Stomach (tissue), 9 donors: ENCODE results near the gene FUS. TPM values are rescaled to one million over a fixed set of nuclear protein-coding genes. Genes with fewer than 3 reads are reported as not detected.
A peak's percentile ranks its signal among the peaks of the same experiment; 100 is the strongest.
"Not testable (repeated sequence)": the region's sequence is repeated elsewhere in the genome, so short reads cannot be mapped to it uniquely, and the experiment has no call there.

ENCODE experiments used
- DNase-seq, 2 donors: peaks; one replicate each; pipeline versions ENCODE4 v3.0.0 to v3.0.0-alpha.2; 2013 to 2019
- H3K27ac ChIP-seq, 5 donors: fragments of 200-600 bp in 4 of 5; sonication (generic) in 4 of 5; one replicate each; pipeline ENCODE4 v1.5.1; 2013 to 2019; ENCODE audit warnings: mild to moderate bottlenecking in 1 of 5, moderate library complexity in 1 of 5
- H3K27me3 ChIP-seq, 3 donors: fragments of 200-600 bp; sonication (generic); one replicate each; pipeline ENCODE4 v1.5.1; 2017 to 2019; ENCODE audit warnings: mixed run types in 1 of 3
- H3K36me3 ChIP-seq, 4 donors: fragments of 200-600 bp; sonication (generic); 1 replicate in 3 of 4; 2 replicates in 1 of 4; pipeline ENCODE4 v1.5.1; 2016 to 2019
- H3K4me1 ChIP-seq, 4 donors: fragments of 200-600 bp; sonication (generic); one replicate each; pipeline ENCODE4 v1.5.1; 2016 to 2019
- H3K4me3 ChIP-seq, 4 donors: fragments of 200-600 bp; sonication (generic) in 3 of 4; one replicate each; pipeline ENCODE4 v1.5.1; 2016 to 2019; ENCODE audit warnings: mild to moderate bottlenecking in 1 of 4
- H3K9me3 ChIP-seq, 4 donors: fragments of 200-600 bp; sonication (generic); one replicate each; pipeline ENCODE4 v1.5.1; 2016 to 2019
- CTCF ChIP-seq, 7 experiments: fragments of 450-650 bp in 4 of 7; fragments of 200-600 bp in 3 of 7; sonication (generic) in 3 of 7; IDR thresholded peaks; one replicate each; pipeline ENCODE4 v1.5.1; 2016 to 2019; ENCODE audit warnings: antibody characterized with exemption in 7 of 7, control low read depth in 2 of 7, mild to moderate bottlenecking in 1 of 7
- EP300 ChIP-seq: sonication (generic); formaldehyde crosslinking; IDR thresholded peaks from one replicate; pipeline ENCODE4 v1.6.1; 2017; ENCODE audit warnings: antibody characterized with exemption
- POLR2A ChIP-seq, 4 donors: fragments of 450-650 bp; IDR thresholded peaks; one replicate each; pipeline ENCODE4 v1.6.1; 2016; ENCODE audit warnings: antibody characterized with exemption in 4 of 4, control low read depth in 2 of 4, mild to moderate bottlenecking in 1 of 4, moderate library complexity in 1 of 4
- POLR2AphosphoS5 ChIP-seq, 3 donors: sonication (generic); formaldehyde crosslinking; IDR thresholded peaks; one replicate each; pipeline ENCODE4 v1.6.1; 2016; ENCODE audit warnings: antibody characterized with exemption in 3 of 3
- WGBS, 5 donors: extraction: QIAGEN DNeasy Blood & Tissue Kit in 3 of 5; methylation state at CpG; one replicate each; pipeline versions ENCODE4 v1.1.5 to v1.1.7; 2013 to 2018; 5-methylcytosine and 5-hydroxymethylcytosine counted together
- intact Hi-C: fragments of 100-400 bp; cut with DNase I; formaldehyde crosslinking; loops from one replicate; pipeline ENCODE4 v1.15.1; 2023; ENCODE audit warnings: low total_unique reads
- polyA plus RNA-seq, 3 donors: library from polyadenylated mRNA; stranded (reverse); fragments of 200-250 nt; gene quantifications; one replicate each; pipeline ENCODE4 v1.2.3, GENCODE V29; 2013
- total RNA-seq, 5 donors: library from RNA; depleted of rRNA; stranded (reverse); fragments of >200 nt; gene quantifications; one replicate each; pipeline versions ENCODE4 v1.1.0 to v1.2.3, GENCODE V29; 2014 to 2016
- donor health status: healthy with polysubstance abuse.
- donor health status: Bipolar disorder and iron deficiency.
- donor health status: healthy.

The FUS gene
- total and polyA plus RNA-seq, 8 donors: 41.1 to 175 (median 122) TPM

GRCh38 chr16:31134091-31134571, 45.8 kb upstream of the FUS start:
- no peak for DNase-seq
- whole genome bisulfite sequencing, 5 donors: 16 to 38% (median 24%) methylated on average over 5 of the region's 5 CpGs
- Histone ChIP-seq H3K4me3 (peak overlapping the region; percentile 41 to 62 (median 52)), H3K9me3 (no peaks in the 10 kb centered on the region), H3K36me3 (peaks cover 20 to 45% (median 41%) of the 10 kb centered on the region in 4 donors), H3K27ac (peak overlapping the region; percentile 88 to 97 (median 91)), H3K4me1 (peaks cover 47 to 82% (median 60%) of the 10 kb centered on the region in 4 donors), H3K27me3 (peaks cover 0 to 7% (median 0%) of the 10 kb centered on the region in 3 donors)
- TF ChIP-seq EP300: no peak
- no peak for TF ChIP-seq POLR2A (IDR thresholded peaks at IDR 0.05)
- no peak for TF ChIP-seq CTCF (IDR thresholded peaks at IDR 0.05)
- TF ChIP-seq POLR2AphosphoS5 (IDR thresholded peaks at IDR 0.05): no peak
- intact Hi-C loops: no loop called here

GRCh38 chr16:31134625-31135534, 45.1 kb upstream of the FUS start:
- DNase-seq: peak; percentile 78 to 83
- Histone ChIP-seq H3K9me3 (no peaks in the 10 kb centered on the region), H3K27ac (peak overlapping the region; percentile 88 to 97 (median 91)), H3K36me3 (peaks cover 20 to 38% (median 34%) of the 10 kb centered on the region in 4 donors), H3K4me3 (peak overlapping the region; percentile 41 to 62 (median 52)), H3K4me1 (peaks cover 43 to 80% (median 56%) of the 10 kb centered on the region in 4 donors), H3K27me3 (peaks cover 0 to 7% (median 0%) of the 10 kb centered on the region in 3 donors)
- 12 to 23% (median 18%) methylated on average over 11 to 18 of the region's 18 CpGs for WGBS, 5 donors
- TF ChIP-seq POLR2AphosphoS5 (IDR thresholded peaks at IDR 0.05) (peak in 2 of 3 donors; percentile 67 to 85), CTCF (IDR thresholded peaks at IDR 0.05) (peak in 2 of 7 experiments; percentile 39 to 58), EP300 (no peak), POLR2A (IDR thresholded peaks at IDR 0.05) (peak in 2 of 4 donors; percentile 25 to 50)
- intact Hi-C loops: no loop called here

DNA sequence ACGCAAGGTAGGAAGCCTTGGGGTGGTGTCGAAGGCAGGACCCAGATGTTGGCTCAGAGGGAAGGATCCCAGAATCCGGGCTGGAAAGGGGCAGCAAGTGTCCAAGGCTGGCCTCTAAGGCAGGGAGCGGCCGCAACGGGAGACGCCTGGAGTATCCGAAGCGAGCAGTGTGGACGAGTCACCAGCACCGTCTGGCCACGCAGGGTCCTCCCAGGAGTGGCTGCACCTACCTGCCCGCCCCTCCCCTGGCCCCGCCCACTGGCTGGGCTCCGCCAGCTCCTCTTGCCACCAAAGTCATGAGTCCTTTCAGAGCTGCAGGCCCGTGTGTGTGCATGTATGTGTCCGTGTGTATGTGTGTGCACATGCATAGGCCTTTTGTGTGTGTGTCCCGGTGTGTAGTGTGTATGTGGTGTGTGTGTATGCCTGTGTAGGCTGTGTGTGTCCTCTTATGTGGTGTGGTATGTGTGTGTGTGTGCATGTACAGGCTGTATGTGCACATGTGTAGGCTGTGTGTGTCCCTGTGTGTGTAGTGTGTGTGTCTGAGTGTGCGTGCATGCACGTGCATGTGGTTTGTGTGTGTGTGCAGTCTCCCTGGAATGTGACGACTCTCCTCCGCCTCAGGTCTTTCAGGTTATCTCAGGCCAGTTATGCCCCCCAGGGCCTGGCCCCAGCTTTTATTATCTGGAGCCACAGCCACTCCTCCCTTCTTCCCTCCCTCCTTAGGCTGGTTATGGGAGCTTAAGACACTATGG, 44.2 kb upstream of the FUS start, which contains the start of gene PRSS8:
TSS of gene PRSS8 (minus strand) at position 193 of the 752 bp plus-strand sequence. CDS start 229 bp downstream, outside the sequence.
- H3K4me3 ChIP-seq: peak within 1 kb of the TSS; percentile 41 to 62 (median 52)
- H3K36me3 ChIP-seq: peaks cover 13 to 30% (median 26%) of the 10 kb centered on the region in 4 donors
- DNase-seq: peak; percentile 94 to 96
- H3K27ac ChIP-seq: peak within 1 kb of the TSS; percentile 88 to 97 (median 91)
- H3K27me3 ChIP-seq: peaks cover 0 to 7% (median 0%) of the 10 kb centered on the region in 3 donors
- peaks cover 36 to 80% (median 52%) of the 10 kb centered on the region in 4 donors for H3K4me1 ChIP-seq
- intact Hi-C loops: no loop called here
- TF ChIP-seq POLR2A (IDR thresholded peaks at IDR 0.05) (peak in 3 of 4 donors; percentile 35 to 91 (median 69)), CTCF (IDR thresholded peaks at IDR 0.05) (no peak), POLR2AphosphoS5 (IDR thresholded peaks at IDR 0.05) (peak in 2 of 3 donors; percentile 95 to 98), EP300 (no peak)
- 22 to 43% (median 36%) methylated on average over 9 to 22 of the region's 22 CpGs for WGBS, 5 donors
- H3K9me3 ChIP-seq: no peaks in the 10 kb centered on the region

- DNase-seq: no peak
- Histone ChIP-seq H3K27me3 (peaks cover 0 to 7% (median 0%) of the 10 kb centered on the region in 3 donors), H3K36me3 (peaks cover 7 to 24% (median 20%) of the 10 kb centered on the region in 4 donors), H3K9me3 (no peaks in the 10 kb centered on the region), H3K27ac (peak overlapping the region; percentile 13 to 97 (median 90)), H3K4me1 (peaks cover 34 to 80% (median 55%) of the 10 kb centered on the region in 4 donors), H3K4me3 (no peak overlapping the region)
- intact Hi-C loops: no loop called here
- TF ChIP-seq CTCF (IDR thresholded peaks at IDR 0.05) (no peak), POLR2AphosphoS5 (IDR thresholded peaks at IDR 0.05) (no peak), EP300 (no peak), POLR2A (IDR thresholded peaks at IDR 0.05) (no peak)
- 71 to 87% (median 78%) methylated on average over 6 of the region's 6 CpGs for WGBS, 5 donors
These were observed 43.7 kb upstream of the FUS start for GRCh38 chr16:31136287-31136662.

DNA sequence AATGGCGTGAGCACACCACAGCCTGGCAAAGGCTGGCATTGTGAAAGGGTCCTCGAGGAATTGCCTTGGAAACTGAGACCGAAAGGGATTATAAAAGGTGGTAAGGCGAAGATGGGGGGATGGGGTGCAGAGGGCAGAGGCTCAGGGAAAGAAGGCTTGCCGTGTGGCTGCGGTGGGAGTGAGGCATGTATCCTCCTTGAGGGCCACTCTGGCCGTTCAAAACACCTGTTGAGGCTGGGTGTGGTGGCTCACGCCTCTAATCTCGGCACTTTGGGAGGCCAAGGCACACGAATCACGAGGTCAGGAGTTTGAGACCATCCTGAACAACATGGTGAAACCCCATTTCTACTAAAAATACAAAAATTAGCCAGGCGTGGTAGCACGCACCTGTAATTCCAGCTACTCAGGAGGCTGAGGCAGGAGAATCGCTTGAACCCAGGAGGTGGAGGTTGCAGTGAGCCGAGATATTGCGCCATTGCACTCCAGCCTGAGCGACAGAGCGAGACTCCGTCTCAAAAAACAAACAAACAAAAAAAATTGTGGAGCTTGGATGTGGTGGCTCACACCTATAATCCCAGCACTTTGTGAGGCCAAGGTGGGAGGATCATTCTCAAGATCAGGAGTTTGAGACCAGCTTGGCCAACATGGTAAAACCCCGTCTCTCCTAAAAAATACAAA, 43.0 kb upstream of the FUS start:
- Histone ChIP-seq H3K27ac (peak overlapping the region in 1 of 5 donors; percentile 81), H3K4me1 (peaks cover 34 to 80% (median 55%) of the 10 kb centered on the region in 4 donors), H3K36me3 (peaks cover under 1 to 17% (median 13%) of the 10 kb centered on the region in 4 donors)
- H3K9me3 ChIP-seq, DNase-seq, H3K4me3 ChIP-seq, intact Hi-C loops, H3K27me3 ChIP-seq: not testable (repeated sequence)
- WGBS, 5 donors: 83 to 89% (median 86%) methylated on average over 20 of the region's 20 CpGs
